ENCODE data around the gene TNNT3.

Gene TNNT3

DNA sequence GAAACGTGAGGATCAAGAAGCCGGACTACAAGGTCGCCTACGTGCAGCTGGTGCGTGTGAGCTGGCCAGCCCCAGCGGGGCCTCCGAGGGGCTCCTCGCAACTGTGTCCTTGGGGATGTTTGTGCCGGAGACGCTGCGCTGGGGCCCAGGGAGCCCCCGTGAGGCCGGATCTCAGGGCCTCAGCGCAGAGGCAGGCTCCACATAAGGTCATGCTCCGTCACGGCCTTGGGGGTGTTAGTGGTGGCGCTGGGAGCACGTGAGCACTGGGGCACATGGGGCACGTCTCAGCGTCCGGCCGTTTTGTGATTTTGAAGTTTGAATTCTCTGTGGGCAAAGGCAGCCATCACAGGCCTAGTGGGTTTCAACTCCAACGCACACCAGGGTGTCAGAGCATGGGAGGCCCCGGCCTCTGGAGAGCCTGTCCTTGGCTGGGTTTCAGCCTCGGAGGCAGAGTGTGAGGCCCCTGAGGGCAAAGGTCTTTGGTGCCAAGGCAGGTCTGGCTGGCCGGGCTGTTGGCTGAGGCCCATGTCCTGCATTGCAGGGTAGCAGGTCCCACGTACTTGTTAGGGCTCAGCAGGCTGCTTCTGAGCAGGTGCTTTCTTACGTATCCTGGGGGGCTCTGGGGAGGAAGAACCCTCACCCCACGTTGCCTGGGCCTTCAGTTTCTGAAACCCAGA, 33.4 kb downstream of the TNNT3 start:
- no peaks in the 10 kb centered on the region for H3K27me3 ChIP-seq (ENCODE audit: insufficient read depth, poor library complexity, severe bottlenecking)
- TF ChIP-seq GABPA (IDR thresholded peaks at IDR 0.05; ENCODE audit: low read depth) (no peak), POLR2AphosphoS5 (IDR thresholded peaks at IDR 0.05; ENCODE audit: low read depth) (no peak), SPI1 (IDR thresholded peaks at IDR 0.05; ENCODE audit: borderline replicate concordance, low read depth) (no peak)
- TF ChIP-seq, protein P1, sequence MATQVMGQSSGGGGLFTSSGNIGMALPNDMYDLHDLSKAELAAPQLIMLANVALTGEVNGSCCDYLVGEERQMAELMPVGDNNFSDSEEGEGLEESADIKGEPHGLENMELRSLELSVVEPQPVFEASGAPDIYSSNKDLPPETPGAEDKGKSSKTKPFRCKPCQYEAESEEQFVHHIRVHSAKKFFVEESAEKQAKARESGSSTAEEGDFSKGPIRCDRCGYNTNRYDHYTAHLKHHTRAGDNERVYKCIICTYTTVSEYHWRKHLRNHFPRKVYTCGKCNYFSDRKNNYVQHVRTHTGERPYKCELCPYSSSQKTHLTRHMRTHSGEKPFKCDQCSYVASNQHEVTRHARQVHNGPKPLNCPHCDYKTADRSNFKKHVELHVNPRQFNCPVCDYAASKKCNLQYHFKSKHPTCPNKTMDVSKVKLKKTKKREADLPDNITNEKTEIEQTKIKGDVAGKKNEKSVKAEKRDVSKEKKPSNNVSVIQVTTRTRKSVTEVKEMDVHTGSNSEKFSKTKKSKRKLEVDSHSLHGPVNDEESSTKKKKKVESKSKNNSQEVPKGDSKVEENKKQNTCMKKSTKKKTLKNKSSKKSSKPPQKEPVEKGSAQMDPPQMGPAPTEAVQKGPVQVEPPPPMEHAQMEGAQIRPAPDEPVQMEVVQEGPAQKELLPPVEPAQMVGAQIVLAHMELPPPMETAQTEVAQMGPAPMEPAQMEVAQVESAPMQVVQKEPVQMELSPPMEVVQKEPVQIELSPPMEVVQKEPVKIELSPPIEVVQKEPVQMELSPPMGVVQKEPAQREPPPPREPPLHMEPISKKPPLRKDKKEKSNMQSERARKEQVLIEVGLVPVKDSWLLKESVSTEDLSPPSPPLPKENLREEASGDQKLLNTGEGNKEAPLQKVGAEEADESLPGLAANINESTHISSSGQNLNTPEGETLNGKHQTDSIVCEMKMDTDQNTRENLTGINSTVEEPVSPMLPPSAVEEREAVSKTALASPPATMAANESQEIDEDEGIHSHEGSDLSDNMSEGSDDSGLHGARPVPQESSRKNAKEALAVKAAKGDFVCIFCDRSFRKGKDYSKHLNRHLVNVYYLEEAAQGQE (IDR thresholded peaks at IDR 0.05; ENCODE audit: insufficient replicate concordance, low read depth), result no peak
- TF ChIP-seq, protein P2, sequence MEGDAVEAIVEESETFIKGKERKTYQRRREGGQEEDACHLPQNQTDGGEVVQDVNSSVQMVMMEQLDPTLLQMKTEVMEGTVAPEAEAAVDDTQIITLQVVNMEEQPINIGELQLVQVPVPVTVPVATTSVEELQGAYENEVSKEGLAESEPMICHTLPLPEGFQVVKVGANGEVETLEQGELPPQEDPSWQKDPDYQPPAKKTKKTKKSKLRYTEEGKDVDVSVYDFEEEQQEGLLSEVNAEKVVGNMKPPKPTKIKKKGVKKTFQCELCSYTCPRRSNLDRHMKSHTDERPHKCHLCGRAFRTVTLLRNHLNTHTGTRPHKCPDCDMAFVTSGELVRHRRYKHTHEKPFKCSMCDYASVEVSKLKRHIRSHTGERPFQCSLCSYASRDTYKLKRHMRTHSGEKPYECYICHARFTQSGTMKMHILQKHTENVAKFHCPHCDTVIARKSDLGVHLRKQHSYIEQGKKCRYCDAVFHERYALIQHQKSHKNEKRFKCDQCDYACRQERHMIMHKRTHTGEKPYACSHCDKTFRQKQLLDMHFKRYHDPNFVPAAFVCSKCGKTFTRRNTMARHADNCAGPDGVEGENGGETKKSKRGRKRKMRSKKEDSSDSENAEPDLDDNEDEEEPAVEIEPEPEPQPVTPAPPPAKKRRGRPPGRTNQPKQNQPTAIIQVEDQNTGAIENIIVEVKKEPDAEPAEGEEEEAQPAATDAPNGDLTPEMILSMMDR (IDR thresholded peaks at IDR 0.05; ENCODE audit: insufficient read depth, low read length), result no peak
- no peak for DNase-seq (ENCODE audit: low read depth in 1 of 2, low spot score in 1 of 2)

DNA sequence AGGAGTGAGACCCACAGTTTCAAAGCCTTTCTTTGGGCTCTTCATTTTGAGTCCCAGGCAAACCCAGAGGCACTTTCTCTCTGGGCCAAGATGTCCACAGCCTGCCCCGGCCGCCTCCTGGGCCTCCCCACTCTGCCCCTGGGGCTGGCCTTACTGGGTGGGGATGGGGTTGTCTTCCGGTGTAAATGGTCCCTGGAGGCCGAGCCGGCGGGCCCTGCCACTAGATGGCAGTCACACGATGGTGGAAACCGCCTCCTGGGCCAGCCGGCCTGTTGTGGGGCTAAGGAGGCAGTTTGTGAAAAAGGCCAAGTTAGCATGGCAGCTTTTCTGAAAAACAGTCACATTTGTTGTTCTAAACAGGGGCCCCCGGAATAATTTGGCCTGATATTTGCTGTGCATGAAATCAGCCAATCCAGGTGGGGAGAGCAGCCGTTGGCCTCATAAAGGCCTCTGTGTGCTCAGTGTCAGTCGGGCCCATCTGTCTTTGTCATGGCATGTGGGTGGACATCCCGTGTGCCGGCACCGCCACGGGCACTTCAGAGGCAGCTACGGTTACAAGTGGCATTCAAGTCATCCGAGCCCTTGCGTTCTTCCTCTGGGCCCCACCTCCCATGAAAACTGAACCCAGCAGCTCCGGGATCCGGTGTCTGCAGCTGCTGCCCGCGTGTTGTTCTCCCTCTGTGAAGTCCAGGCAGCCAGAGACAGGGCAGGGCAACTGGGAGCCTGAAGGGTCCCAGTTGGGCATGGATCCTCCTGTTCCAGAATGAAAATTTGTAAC, 34.2 kb downstream of the TNNT3 start:
- TF ChIP-seq, protein P1 (IDR thresholded peaks at IDR 0.05; ENCODE audit: insufficient replicate concordance, low read depth), result no peak
- TF ChIP-seq, protein P2 (IDR thresholded peaks at IDR 0.05; ENCODE audit: insufficient read depth, low read length), result no peak
- TF ChIP-seq GABPA (IDR thresholded peaks at IDR 0.05; ENCODE audit: low read depth) (no peak), POLR2AphosphoS5 (IDR thresholded peaks at IDR 0.05; ENCODE audit: low read depth) (no peak), SPI1 (IDR thresholded peaks at IDR 0.05; ENCODE audit: borderline replicate concordance, low read depth) (no peak)
- DNase-seq (ENCODE audit: low read depth in 1 of 2, low spot score in 1 of 2), result no peak
- Histone ChIP-seq H3K27me3 (ENCODE audit: insufficient read depth, poor library complexity, severe bottlenecking) (no peaks in the 10 kb centered on the region), H3K4me3 (replicated peaks; ENCODE audit: insufficient read depth, low read length) (no peak overlapping the region), H3K27ac (replicated peaks) (no peak overlapping the region)

More for the DNA sequence above, 33.4 kb downstream of the TNNT3 start:
- Histone ChIP-seq H3K27ac (replicated peaks) (no peak overlapping the region), H3K4me3 (replicated peaks; ENCODE audit: insufficient read depth, low read length) (no peak overlapping the region)

DNA sequence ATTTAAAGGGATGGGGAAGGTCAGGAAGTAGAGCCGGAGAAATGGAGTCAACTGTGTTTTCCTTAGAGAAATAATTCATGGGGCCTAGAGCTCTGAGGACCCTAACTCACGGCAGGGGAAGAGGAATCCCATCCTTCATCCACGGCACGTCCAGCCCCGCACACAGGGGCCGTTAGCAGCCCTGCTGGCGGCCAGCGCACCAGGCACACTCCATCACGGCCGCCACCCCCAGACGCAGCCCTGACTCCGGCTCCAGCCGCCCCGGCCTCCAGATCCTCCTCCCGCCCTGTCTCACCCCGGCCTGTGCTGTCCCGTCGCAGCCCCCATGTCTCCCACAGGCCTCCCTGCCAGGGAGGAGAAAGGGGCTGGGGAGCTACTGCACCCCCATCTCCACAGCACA, 38.9 kb downstream of the TNNT3 start:
- no peak overlapping the region for H3K27ac ChIP-seq (replicated peaks)
- TF ChIP-seq SPI1 (IDR thresholded peaks at IDR 0.05; ENCODE audit: borderline replicate concordance, low read depth) (no peak), GABPA (IDR thresholded peaks at IDR 0.05; ENCODE audit: low read depth) (no peak), POLR2AphosphoS5 (IDR thresholded peaks at IDR 0.05; ENCODE audit: low read depth) (no peak)
- TF ChIP-seq, protein P1 (IDR thresholded peaks at IDR 0.05; ENCODE audit: insufficient replicate concordance, low read depth), result no peak
- TF ChIP-seq, protein P2 (IDR thresholded peaks at IDR 0.05; ENCODE audit: insufficient read depth, low read length), result no peak
- no peak for DNase-seq (ENCODE audit: low read depth in 1 of 2, low spot score in 1 of 2)
- no peaks in the 10 kb centered on the region for H3K27me3 ChIP-seq (ENCODE audit: insufficient read depth, poor library complexity, severe bottlenecking)
- H3K4me3 ChIP-seq (replicated peaks; ENCODE audit: insufficient read depth, low read length), result no peak overlapping the region
